RPMI8226 (cell line): ENCODE measurements around the gene BNC2.

ENCODE experiments used
- DNase-seq: peaks from one replicate; pipeline ENCODE4 v3.0.0-alpha.2; 2015

BNC2 gene

DNA sequence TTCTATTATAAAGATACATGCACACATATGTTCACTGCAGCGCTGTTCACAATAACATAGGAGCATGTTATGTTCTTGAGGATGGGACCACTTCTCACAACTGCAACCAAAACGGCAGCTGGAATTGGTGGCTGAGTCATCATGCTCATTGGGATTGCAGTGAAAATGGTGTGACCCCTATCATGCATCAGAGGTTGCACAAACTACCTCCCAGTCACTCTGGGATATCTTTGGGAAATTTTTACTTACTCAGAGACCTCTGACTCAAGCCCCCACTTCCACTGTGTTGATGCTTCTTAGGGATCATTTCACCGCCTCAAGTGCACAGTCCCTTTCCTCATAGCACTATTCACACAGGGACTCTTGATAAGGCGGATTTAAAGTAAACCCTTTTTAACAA lies 474.1 kb downstream of the BNC2 start:
- DNase-seq: no peak

GRCh38 chr9:16391369-16391768 lies 479.1 kb downstream of the BNC2 start:
- DNase-seq: no peak

- DNase-seq: no peak
Measured at GRCh38 chr9:16387382-16387781, 483.1 kb downstream of the BNC2 start.

DNA sequence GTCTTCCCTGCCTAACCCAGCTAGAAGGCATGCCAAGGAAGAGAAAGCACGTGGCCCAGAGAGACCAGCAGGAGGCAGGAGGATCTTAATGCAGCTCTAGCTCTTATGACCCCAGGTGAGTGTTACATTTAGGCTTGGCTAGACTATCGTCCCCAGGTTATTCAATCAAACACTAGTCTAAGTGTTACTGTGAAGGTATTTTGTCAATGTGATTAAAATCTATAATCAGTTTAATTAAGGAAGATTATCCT lies 483.7 kb downstream of the BNC2 start:
- DNase-seq: no peak

DNA sequence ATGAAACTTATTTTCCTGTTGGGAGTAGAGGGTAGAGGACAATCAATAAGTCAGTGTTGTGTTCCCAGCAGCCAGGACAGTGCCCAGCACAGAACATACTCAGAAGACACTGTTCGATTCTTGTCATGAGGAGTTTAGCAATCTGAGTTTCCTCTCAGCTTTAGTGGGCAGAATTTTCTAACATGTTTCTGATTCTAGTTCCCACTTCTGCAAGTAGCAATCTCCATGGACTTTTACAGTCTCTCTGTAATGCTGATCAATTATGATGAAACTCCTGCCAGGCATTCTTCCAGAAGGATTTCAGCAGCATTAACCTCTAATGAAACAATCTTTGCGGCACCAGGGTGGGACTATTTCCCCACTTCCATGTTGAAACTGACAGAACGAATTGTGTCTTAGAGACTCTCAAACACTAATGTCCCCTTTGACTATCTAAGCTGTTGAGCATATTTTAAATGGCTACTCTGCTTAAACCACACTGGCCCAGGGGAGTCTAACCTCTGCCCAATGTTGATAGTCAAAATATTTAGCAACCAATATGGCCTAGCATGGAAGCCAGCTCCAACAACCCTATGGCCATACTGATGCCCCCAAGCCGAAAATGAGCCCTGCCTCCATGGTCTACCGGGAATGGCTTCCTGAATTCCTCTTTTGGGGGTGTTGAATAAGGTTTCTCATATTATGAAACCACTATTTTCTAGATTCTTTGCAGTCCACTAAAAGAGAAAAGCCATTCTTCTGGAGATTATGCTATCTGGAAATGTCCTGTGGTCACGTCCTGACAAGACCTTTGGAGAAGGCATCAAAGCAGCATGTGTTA lies 484.3 kb downstream of the BNC2 start:
- no peak for DNase-seq

GRCh38 chr9:16385590-16385989 lies 484.9 kb downstream of the BNC2 start:
- DNase-seq: no peak

DNA sequence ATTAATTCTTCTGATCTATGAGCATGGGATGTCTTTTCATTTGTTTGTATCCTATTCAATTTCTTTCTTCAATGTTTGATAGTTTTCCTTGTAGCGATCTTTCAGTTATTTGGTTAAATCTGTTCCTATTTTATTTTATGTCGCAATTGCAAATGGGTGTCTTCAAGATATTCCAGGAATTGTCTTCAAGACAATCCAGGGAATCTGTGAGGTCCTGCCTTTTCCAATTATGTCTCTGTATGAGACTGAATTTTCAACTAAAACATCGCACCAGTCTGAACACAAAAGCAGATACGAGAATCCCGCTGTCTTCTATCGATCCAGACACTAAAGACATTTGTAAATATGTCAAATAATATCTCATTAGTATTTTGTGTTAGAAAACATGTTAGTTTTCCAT lies 485.5 kb downstream of the BNC2 start:
- no peak for DNase-seq

DNA sequence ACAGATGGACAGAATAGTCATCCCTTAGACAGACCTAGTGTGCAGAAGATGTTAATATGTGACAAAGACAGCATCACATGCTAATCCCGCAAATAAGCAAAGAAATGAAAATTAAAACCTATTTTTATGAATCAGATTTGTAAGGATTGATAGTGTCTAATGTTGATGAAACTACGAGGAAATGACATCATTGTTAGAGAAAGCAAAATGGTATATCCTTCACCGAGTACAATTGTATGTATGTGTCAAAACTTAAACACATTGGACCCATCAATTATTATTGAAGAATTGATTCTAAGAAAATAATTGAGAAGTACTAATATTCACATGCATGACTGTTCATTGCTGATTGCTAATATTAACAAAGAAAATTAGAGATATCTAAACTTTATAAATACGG lies 493.2 kb downstream of the BNC2 start:
- no peak for DNase-seq

GRCh38 chr9:16371306-16371705 lies 499.2 kb downstream of the BNC2 start:
- DNase-seq: no peak

DNA sequence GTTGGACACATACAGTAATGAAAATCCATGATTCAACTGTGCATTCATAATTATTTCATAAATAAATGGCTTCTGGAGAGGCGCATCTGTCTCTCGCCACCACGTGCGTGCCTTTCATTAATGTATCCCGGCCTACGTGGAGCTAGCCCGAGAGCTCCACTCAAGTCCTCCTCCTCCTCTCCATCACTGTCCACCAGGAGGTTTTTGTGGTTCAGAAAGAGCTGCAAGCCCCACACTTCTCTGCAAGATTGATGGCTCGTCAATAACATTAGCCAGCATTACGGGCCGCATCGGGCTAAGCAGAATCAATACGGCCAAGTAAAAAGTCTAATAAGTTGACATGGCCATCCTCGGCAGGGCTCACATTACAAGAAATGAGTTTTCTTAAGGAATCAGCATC lies 499.8 kb downstream of the BNC2 start:
- no peak for DNase-seq

- DNase-seq: no peak
Measured at GRCh38 chr9:16369427-16369826, 501.0 kb downstream of the BNC2 start.

GRCh38 chr9:16368237-16369087 lies 502.0 kb downstream of the BNC2 start:
- no peak for DNase-seq

GRCh38 chr9:16367605-16368231 lies 502.8 kb downstream of the BNC2 start:
- DNase-seq: no peak

DNA sequence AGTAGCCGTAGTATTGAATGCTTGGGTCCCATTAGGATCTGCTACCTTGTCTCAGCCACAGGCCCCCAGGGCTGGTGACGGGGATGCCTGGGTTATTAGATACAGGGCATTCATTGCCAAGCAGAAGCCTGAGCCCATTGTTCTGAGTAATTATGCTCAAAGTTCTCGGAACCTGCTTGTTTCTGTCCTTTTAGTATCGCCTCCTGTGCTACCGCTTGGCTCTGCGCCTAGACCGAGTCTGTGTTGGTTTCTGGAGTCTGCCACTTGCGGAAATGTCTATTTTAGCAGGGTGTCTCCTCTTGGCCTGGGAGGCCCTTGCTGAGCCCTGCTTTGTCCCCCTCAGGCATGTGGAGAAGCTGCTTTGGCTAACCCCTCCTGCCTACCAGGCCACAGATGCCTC lies 506.1 kb downstream of the BNC2 start:
- DNase-seq: no peak

GRCh38 chr9:16363916-16364315 lies 506.6 kb downstream of the BNC2 start:
- DNase-seq: no peak

- DNase-seq: no peak
Measured at GRCh38 chr9:16363073-16363781, 507.2 kb downstream of the BNC2 start.

DNA sequence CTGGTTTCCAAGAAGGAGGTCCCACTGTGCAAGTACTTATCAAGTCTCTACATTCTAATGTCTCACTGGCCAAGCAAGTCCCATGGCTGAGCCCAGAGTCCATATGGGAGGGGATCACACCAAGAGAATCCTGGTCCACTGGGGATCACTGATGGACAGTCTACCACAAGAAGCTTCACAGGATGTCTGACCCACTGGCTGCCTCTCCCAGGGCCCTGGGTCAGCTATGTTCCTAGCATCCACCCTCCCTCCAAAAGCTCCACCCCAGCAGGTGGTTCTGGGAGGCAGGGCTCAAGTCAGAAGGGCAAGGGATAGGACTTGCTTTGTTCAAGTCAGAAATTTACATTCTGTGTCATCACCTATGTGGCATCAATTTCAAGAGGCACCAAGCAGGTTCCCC lies 508.5 kb downstream of the BNC2 start:
- no peak for DNase-seq

- DNase-seq: no peak
Measured at GRCh38 chr9:16361118-16361517, 509.4 kb downstream of the BNC2 start.

GRCh38 chr9:16360247-16360646 lies 510.2 kb downstream of the BNC2 start:
- no peak for DNase-seq
